Lung (tissue), 12 donors: ENCODE results near the gene ITGB1. TPM values are rescaled to one million over a fixed set of nuclear protein-coding genes. Genes with fewer than 3 reads are reported as not detected.
A peak's percentile ranks its signal among the peaks of the same experiment; 100 is the strongest.

ENCODE experiments used
- ATAC-seq: fragments of 200-7000 bp; cut with Tn5 transposase; one replicate; pipeline ENCODE4 v1.9.1; 2020; ENCODE audit warnings: moderate number of reproducible peaks; ENCODE audit not compliant: insufficient read depth, low FRiP score
- DNase-seq, 3 donors: peaks; one replicate each; pipeline ENCODE4 v3.0.0-alpha.2; 2013 to 2017
- H3K27ac ChIP-seq, 2 donors: one replicate each; pipeline ENCODE4 v1.5.1; 2013; ENCODE audit warnings: mild to moderate bottlenecking in 2 of 2, moderate library complexity in 2 of 2, control low read depth in 1 of 2, inconsistent platforms in 1 of 2, low read depth in 1 of 2, low read length in 1 of 2
- H3K27me3 ChIP-seq, 3 donors: one replicate each; pipeline ENCODE4 v1.5.1; 2013; ENCODE audit warnings: low read length in 2 of 3; ENCODE audit not compliant: control insufficient read depth in 3 of 3, insufficient read depth in 3 of 3
- H3K36me3 ChIP-seq, 4 donors: one replicate each; pipeline ENCODE4 v1.5.1; 2013; ENCODE audit warnings: low read length in 4 of 4, mild to moderate bottlenecking in 1 of 4, moderate library complexity in 1 of 4; ENCODE audit not compliant: control insufficient read depth in 4 of 4, insufficient read depth in 4 of 4
- H3K4me1 ChIP-seq, 5 donors: one replicate each; pipeline ENCODE4 v1.5.1; 2013; ENCODE audit warnings: low read length in 5 of 5, mild to moderate bottlenecking in 2 of 5, moderate library complexity in 1 of 5; ENCODE audit not compliant: control insufficient read depth in 5 of 5, insufficient read depth in 5 of 5
- H3K4me3 ChIP-seq: one replicate; pipeline ENCODE4 v1.5.1; 2013; ENCODE audit warnings: mild to moderate bottlenecking, control low read depth, moderate library complexity
- H3K9ac ChIP-seq, 2 donors: one replicate each; pipeline ENCODE4 v1.5.1; 2013; ENCODE audit warnings: low read length in 2 of 2, control low read depth in 1 of 2; ENCODE audit not compliant: insufficient read depth in 1 of 2
- H3K9me3 ChIP-seq, 4 donors: one replicate each; pipeline ENCODE4 v1.5.1; 2013; ENCODE audit warnings: low read length in 3 of 4, mild to moderate bottlenecking in 1 of 4, moderate library complexity in 1 of 4; ENCODE audit not compliant: control insufficient read depth in 4 of 4, insufficient read depth in 3 of 4
- CTCF ChIP-seq: IDR thresholded peaks from 2 replicates; pipeline ENCODE4 v1.5.1; 2012; ENCODE audit warnings: mild to moderate bottlenecking; ENCODE audit errors: control extremely low read depth, extremely low read depth
- WGBS, 2 donors: extraction: QIAGEN DNeasy Blood & Tissue Kit; methylation state at CpG; one replicate each; pipeline ENCODE4 v1.1.7; 2013; 5-methylcytosine and 5-hydroxymethylcytosine counted together
- polyA plus RNA-seq, 2 donors: library from polyadenylated mRNA; stranded (reverse); fragments of 200-250 nt; gene quantifications; one replicate each; pipeline ENCODE4 v1.2.1, GENCODE V29; 2013
- total RNA-seq, 2 donors: library from RNA; depleted of rRNA in 1 of 2; stranded (reverse); fragments of >200 nt in 1 of 2; gene quantifications; one replicate each; pipeline ENCODE4 v1.2.1, GENCODE V29; 2014 to 2021
- donor health status: control.
- donor health status: control.
- donor health status: Bipolar disorder and iron deficiency.
- donor health status: healthy.
- donor health status: DM: yes; HTN: yes; CAD: no.

Gene ITGB1
- total and polyA plus RNA-seq, 4 donors, result 105 to 445 (median 333) TPM

- H3K27me3 ChIP-seq, result no peaks in the 10 kb centered on the region
- no peak for TF ChIP-seq CTCF
- no peak for ATAC-seq
Measured at GRCh38 chr10:32985341-32985764, 27.3 kb upstream of the ITGB1 start.

GRCh38 chr10:32984003-32984600 lies 26.1 kb upstream of the ITGB1 start:
- H3K4me3 ChIP-seq, result no peak overlapping the region
- DNase-seq (no peak), ATAC-seq (no peak)
- no peaks in the 10 kb centered on the region for H3K27me3 ChIP-seq
- 89 to 96% methylated on average over 4 of the region's 4 CpGs for WGBS, 2 donors
- no peak overlapping the region for H3K27ac ChIP-seq
- no peak for TF ChIP-seq CTCF
- no peak overlapping the region for H3K9ac ChIP-seq
- no peaks in the 10 kb centered on the region for H3K9me3 ChIP-seq
- H3K36me3 ChIP-seq, result no peaks in the 10 kb centered on the region
- H3K4me1 ChIP-seq, result peaks cover 0 to 32% (median 9%) of the 10 kb centered on the region in 5 donors

More at GRCh38 chr10:32985341-32985764, 27.3 kb upstream of the ITGB1 start:
- no peak for DNase-seq
- Histone ChIP-seq H3K36me3 (no peaks in the 10 kb centered on the region), H3K4me1 (peaks cover 0 to 28% (median 9%) of the 10 kb centered on the region in 5 donors), H3K9ac (no peak overlapping the region), H3K4me3 (no peak overlapping the region), H3K27ac (peak overlapping the region; percentile 41 to 58), H3K9me3 (no peaks in the 10 kb centered on the region)
- WGBS, 2 donors, result 86 to 91% methylated on average over 4 of the region's 4 CpGs

- no peak for TF ChIP-seq CTCF
- DNase-seq (no peak), ATAC-seq (no peak)
- Histone ChIP-seq H3K9me3 (no peaks in the 10 kb centered on the region), H3K9ac (peak overlapping the region in 1 of 2 donors; percentile 24), H3K36me3 (no peaks in the 10 kb centered on the region), H3K27me3 (no peaks in the 10 kb centered on the region), H3K27ac (peak overlapping the region; percentile 40 to 48), H3K4me1 (peaks cover 0 to 32% (median 9%) of the 10 kb centered on the region in 5 donors), H3K4me3 (no peak overlapping the region)
- WGBS, 2 donors, result 84 to 91% methylated on average over 4 of the region's 4 CpGs
Measured at GRCh38 chr10:32982911-32983909, 25.2 kb upstream of the ITGB1 start.
